GM23338 (cell line): Measurements from ENCODE around the gene USP20. TPM values are rescaled to one million over a fixed set of nuclear protein-coding genes. Genes with fewer than 3 reads are reported as not detected.

Experiments used
- ATAC-seq: fragments of 200-7000 bp; cut with Tn5 transposase; 3 replicates; pipeline ENCODE4 v1.9.1; 2020
- DNase-seq: peaks from one replicate; pipeline ENCODE4 v3.0.0-alpha.2; 2015; ENCODE audit warnings: low spot score
- H2AFZ ChIP-seq: fragments of 200-600 bp; sonication (generic); 2 replicates; pipeline ENCODE4 v1.8.0; 2016; ENCODE audit warnings: antibody characterized with exemption, mild to moderate bottlenecking, moderate library complexity
- H3F3A ChIP-seq: fragments of 200-600 bp; sonication (generic); replicated peaks from 2 replicates; pipeline ENCODE4 v1.8.0; 2017; ENCODE audit warnings: antibody characterized with exemption, mixed run types, low read depth
- H3K27ac ChIP-seq: fragments of 200-600 bp; sonication (generic); 2 replicates; pipeline ENCODE4 v1.6.1; 2016; ENCODE audit warnings: low read depth
- H3K27me3 ChIP-seq: fragments of 200-600 bp; sonication (generic); 2 replicates; pipeline ENCODE4 v1.8.0; 2016; ENCODE audit warnings: mild to moderate bottlenecking, mixed run types, moderate library complexity; ENCODE audit not compliant: insufficient read depth
- H3K36me3 ChIP-seq: fragments of 200-600 bp; sonication (generic); 2 replicates; pipeline ENCODE4 v1.8.0; 2016; ENCODE audit warnings: mild to moderate bottlenecking; ENCODE audit not compliant: insufficient read depth
- H3K4me1 ChIP-seq: fragments of 200-600 bp; sonication (generic); 2 replicates; pipeline ENCODE4 v1.8.0; 2016; ENCODE audit warnings: mild to moderate bottlenecking, moderate library complexity; ENCODE audit not compliant: insufficient read depth
- H3K4me2 ChIP-seq: fragments of 200-600 bp; sonication (generic); 2 replicates; pipeline ENCODE4 v1.7.1; 2017; ENCODE audit warnings: mixed run types
- H3K4me3 ChIP-seq: fragments of 200-600 bp; sonication (generic); 2 replicates; pipeline ENCODE4 v1.6.1; 2016; ENCODE audit warnings: mixed run types
- H3K79me2 ChIP-seq: fragments of 200-600 bp; sonication (generic); replicated peaks from 2 replicates; pipeline ENCODE4 v1.8.0; 2017; ENCODE audit warnings: mild to moderate bottlenecking; ENCODE audit not compliant: insufficient read depth
- H3K9me2 ChIP-seq: fragments of 200-600 bp; sonication (generic); 2 replicates; pipeline ENCODE4 v1.8.0; 2017; ENCODE audit not compliant: insufficient read depth
- H4K20me1 ChIP-seq: fragments of 200-600 bp; sonication (generic); replicated peaks from 2 replicates; pipeline ENCODE4 v1.8.0; 2017; ENCODE audit warnings: mild to moderate bottlenecking; ENCODE audit not compliant: insufficient read depth
- H3K27ac Mint-ChIP-seq: 2 replicates; pipeline ENCODE4 v1.8.0; 2020; ENCODE audit warnings: inconsistent platforms, mild to moderate bottlenecking, moderate library complexity, mixed read lengths
- H3K27me3 Mint-ChIP-seq: 3 replicates; pipeline ENCODE4 v1.8.0; 2022; ENCODE audit warnings: low read depth, mild to moderate bottlenecking, moderate library complexity, mixed read lengths, inconsistent platforms; ENCODE audit not compliant: insufficient read depth, poor library complexity
- H3K36me3 Mint-ChIP-seq: 3 replicates; pipeline ENCODE4 v1.8.0; 2021; ENCODE audit warnings: low read depth, mild to moderate bottlenecking, inconsistent platforms, moderate library complexity, mixed read lengths
- H3K4me1 Mint-ChIP-seq: 3 replicates; pipeline ENCODE4 v1.8.0; 2020; ENCODE audit warnings: mild to moderate bottlenecking, inconsistent platforms, mixed read lengths
- H3K4me3 Mint-ChIP-seq: 3 replicates; pipeline ENCODE4 v1.8.0; 2021; ENCODE audit warnings: moderate library complexity, mild to moderate bottlenecking, inconsistent platforms, mixed read lengths
- H3K9me3 Mint-ChIP-seq: 3 replicates; pipeline ENCODE4 v1.8.0; 2020; ENCODE audit warnings: moderate library complexity, mild to moderate bottlenecking, inconsistent platforms, mixed read lengths
- CREB1 ChIP-seq: fragments of 250-450 bp; sonication (Bioruptor Pico); IDR thresholded peaks from 2 replicates; pipeline ENCODE4 v1.5.0; 2020; ENCODE audit warnings: low read depth, mild to moderate bottlenecking, moderate library complexity
- ETS1 ChIP-seq: IDR thresholded peaks from 2 replicates; pipeline ENCODE4 v1.6.1; 2016; ENCODE audit warnings: antibody characterized with exemption
- EZH2 ChIP-seq: fragments of 200-600 bp; sonication (generic); IDR thresholded peaks from one replicate; pipeline ENCODE4 v1.8.0; 2017; ENCODE audit warnings: antibody characterized with exemption, mild to moderate bottlenecking, low read depth; ENCODE audit not compliant: unreplicated experiment
- EZH2phosphoT487 ChIP-seq: fragments of 200-600 bp; sonication (generic); IDR thresholded peaks from one replicate; pipeline ENCODE4 v1.8.1; 2018; ENCODE audit warnings: antibody characterized with exemption; ENCODE audit not compliant: unreplicated experiment
- JUNB ChIP-seq: IDR thresholded peaks from one replicate; pipeline ENCODE4 v1.6.1; 2016; ENCODE audit warnings: antibody characterized with exemption; ENCODE audit not compliant: unreplicated experiment
- NANOG ChIP-seq: IDR thresholded peaks from 2 replicates; pipeline ENCODE4 v1.6.1; 2016; ENCODE audit warnings: antibody characterized with exemption, borderline replicate concordance
- POLR2AphosphoS5 ChIP-seq: IDR thresholded peaks from 2 replicates; pipeline ENCODE4 v1.6.1; 2016; ENCODE audit warnings: antibody characterized with exemption, low read depth
- REST ChIP-seq: IDR thresholded peaks from one replicate; pipeline ENCODE4 v1.6.1; 2018; ENCODE audit warnings: antibody characterized with exemption; ENCODE audit not compliant: unreplicated experiment
- STAT1 ChIP-seq: IDR thresholded peaks from one replicate; pipeline ENCODE4 v1.6.1; 2016; ENCODE audit warnings: antibody characterized with exemption; ENCODE audit not compliant: unreplicated experiment
- ZNF114 ChIP-seq: fragments of 250-450 bp; sonication (Bioruptor Pico); IDR thresholded peaks from 2 replicates; pipeline ENCODE4 v1.5.0; 2020; ENCODE audit warnings: mild to moderate bottlenecking, moderate library complexity
- ZNF331 ChIP-seq: fragments of 250-450 bp; sonication (Bioruptor Pico); IDR thresholded peaks from 2 replicates; pipeline ENCODE4 v1.5.0; 2020; ENCODE audit warnings: low read depth, mild to moderate bottlenecking, moderate library complexity
- ZNF462 ChIP-seq: fragments of 250-450 bp; sonication (Bioruptor Pico); IDR thresholded peaks from 2 replicates; pipeline ENCODE4 v1.5.0; 2020; ENCODE audit warnings: mild to moderate bottlenecking, moderate library complexity
- polyA plus RNA-seq: library from polyadenylated mRNA; unstranded; fragments of >200 nt; fragmentation: Nextera tagmentation; extraction: Ambion mirVana; gene quantifications from 2 replicates; pipeline ENCODE4 v1.2.1, GENCODE V29; 2016
- total RNA-seq: library from RNA; depleted of rRNA; stranded (reverse); fragments of >200 nt; shearing (Covaris generic); gene quantifications from 2 replicates; pipeline ENCODE4 v1.2.3, GENCODE V29; 2014
- TF ChIP-seq, protein P1 (sequence below), 2 experiments: fragments of 200-600 bp in 1 of 2; sonication (generic) in 1 of 2; conservative IDR thresholded peaks; 2 replicates each; pipeline versions ENCODE4 v1.5.1 to v1.6.1; 2016 to 2017; ENCODE audit warnings: antibody characterized with exemption in 2 of 2, low read depth in 2 of 2, mild to moderate bottlenecking in 2 of 2, moderate library complexity in 1 of 2

Gene USP20
- total and polyA plus RNA-seq, 2 experiments from 2014 or later: 10.4 to 13.0 TPM

DNA sequence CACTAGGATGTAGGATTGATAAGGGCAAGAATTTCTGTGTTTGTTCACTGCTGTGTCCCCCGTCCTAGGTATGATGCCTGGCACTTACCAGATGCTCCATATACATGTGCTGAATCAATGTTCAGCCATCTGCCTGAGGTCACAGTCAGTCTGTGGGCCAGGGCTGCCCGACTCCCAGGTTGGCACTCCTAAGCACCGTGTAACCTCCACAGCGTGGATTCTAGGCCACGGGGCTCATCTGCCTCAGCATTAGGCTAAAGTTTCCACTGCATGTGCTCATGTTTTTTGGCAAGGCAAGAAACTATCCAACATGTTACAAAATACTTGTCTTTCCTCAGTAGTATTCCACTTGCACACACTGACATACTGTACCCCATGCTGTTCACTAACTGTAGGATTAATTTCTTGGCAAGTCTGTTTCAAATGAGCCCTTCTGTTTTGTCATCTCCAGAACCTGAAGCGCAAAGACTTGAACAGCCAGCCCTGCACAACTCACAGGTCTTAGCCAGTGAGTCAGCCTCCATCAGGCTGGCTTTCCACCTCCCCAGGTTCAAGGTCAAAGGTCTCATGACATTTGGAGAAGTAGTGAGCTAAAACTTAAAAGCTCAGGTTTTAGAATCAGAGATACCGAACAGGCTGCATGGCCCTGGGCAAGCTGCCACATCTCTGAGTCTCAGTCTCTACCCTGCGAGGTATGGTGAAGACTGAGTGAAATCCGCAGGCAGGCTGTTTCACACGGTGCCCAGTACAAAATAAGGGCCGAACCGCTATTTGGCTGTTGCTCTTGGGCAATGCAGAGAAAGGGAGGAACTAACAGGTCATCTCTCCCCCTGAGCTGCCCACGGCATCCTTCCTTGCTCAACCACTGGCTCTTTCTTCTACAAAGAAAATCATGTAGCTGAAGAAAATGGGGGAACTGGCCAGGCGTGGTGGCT lies 18.5 kb upstream of the USP20 start:
- Mint-ChIP-seq H3K36me3 (peaks cover 67% of the 10 kb centered on the region), H3K27me3 (peaks cover 12% of the 10 kb centered on the region), H3K4me3 (no peak overlapping the region; the same call in 2 of the 3 replicates), H3K9me3 (no peaks in the 10 kb centered on the region), H3K4me1 (no peaks in the 10 kb centered on the region), H3K27ac (no peak overlapping the region)
- H3K79me2 ChIP-seq: peaks cover 9% of the 10 kb centered on the region; the same call in 1 of the 2 replicates
- no peaks in the 10 kb centered on the region for H3K9me2 ChIP-seq
- no peak for TF ChIP-seq ZNF114 (CRISPR knock-in tag)
- no peak for TF ChIP-seq EZH2phosphoT487
- no peak for TF ChIP-seq NANOG
- TF ChIP-seq STAT1: no peak
- TF ChIP-seq JUNB: no peak
- no peak for TF ChIP-seq ETS1
- TF ChIP-seq ZNF331 (CRISPR knock-in tag): no peak
- TF ChIP-seq, protein P1, sequence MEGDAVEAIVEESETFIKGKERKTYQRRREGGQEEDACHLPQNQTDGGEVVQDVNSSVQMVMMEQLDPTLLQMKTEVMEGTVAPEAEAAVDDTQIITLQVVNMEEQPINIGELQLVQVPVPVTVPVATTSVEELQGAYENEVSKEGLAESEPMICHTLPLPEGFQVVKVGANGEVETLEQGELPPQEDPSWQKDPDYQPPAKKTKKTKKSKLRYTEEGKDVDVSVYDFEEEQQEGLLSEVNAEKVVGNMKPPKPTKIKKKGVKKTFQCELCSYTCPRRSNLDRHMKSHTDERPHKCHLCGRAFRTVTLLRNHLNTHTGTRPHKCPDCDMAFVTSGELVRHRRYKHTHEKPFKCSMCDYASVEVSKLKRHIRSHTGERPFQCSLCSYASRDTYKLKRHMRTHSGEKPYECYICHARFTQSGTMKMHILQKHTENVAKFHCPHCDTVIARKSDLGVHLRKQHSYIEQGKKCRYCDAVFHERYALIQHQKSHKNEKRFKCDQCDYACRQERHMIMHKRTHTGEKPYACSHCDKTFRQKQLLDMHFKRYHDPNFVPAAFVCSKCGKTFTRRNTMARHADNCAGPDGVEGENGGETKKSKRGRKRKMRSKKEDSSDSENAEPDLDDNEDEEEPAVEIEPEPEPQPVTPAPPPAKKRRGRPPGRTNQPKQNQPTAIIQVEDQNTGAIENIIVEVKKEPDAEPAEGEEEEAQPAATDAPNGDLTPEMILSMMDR (conservative IDR thresholded peaks at IDR 0.05; ENCODE audit: low read depth in 2 of 2): no peak
- no peak for TF ChIP-seq POLR2AphosphoS5
- no peak for TF ChIP-seq CREB1 (CRISPR knock-in tag)
- no peak for TF ChIP-seq REST
- TF ChIP-seq EZH2: no peak
- no peak for TF ChIP-seq ZNF462 (CRISPR knock-in tag)
- peaks cover 6% of the 10 kb centered on the region; the same call in 1 of the 2 replicates for H4K20me1 ChIP-seq
- no peak overlapping the region for H3K27ac ChIP-seq
- H3F3A ChIP-seq: peaks cover 8% of the 10 kb centered on the region; the same call in 1 of the 2 replicates
- no peak overlapping the region for H3K4me3 ChIP-seq
- no peak overlapping the region for H2AFZ ChIP-seq
- no peaks in the 10 kb centered on the region for H3K27me3 ChIP-seq
- H3K4me2 ChIP-seq: no peak overlapping the region
- DNase-seq: no peak
- ATAC-seq: no peak
- no peaks in the 10 kb centered on the region for H3K4me1 ChIP-seq
- H3K36me3 ChIP-seq: peaks cover 22% of the 10 kb centered on the region; the same call in 1 of the 2 replicates
